GM03348 (cell line): ENCODE data around the gene CEP170B.
A peak's percentile ranks its signal among the peaks of the same experiment; 100 is the strongest.
"Not testable (repeated sequence)": the region's sequence is repeated elsewhere in the genome, so short reads cannot be mapped to it uniquely, and the experiment has no call there.

Source experiments
- DNase-seq: peaks from one replicate; pipeline ENCODE4 v3.0.0; 2012; ENCODE audit warnings: low spot score

CEP170B gene

GRCh38 chr14:104844306-104845032 lies 20.6 kb upstream of the CEP170B start:
- no peak for DNase-seq

GRCh38 chr14:104845033-104845666 lies 19.9 kb upstream of the CEP170B start:
- no peak for DNase-seq

- no peak for DNase-seq
These were observed 19.1 kb upstream of the CEP170B start for GRCh38 chr14:104845834-104846441.

- no peak for DNase-seq
These were observed 12.8 kb upstream of the CEP170B start for GRCh38 chr14:104852280-104852663.

GRCh38 chr14:104855532-104856090 lies 9.5 kb upstream of the CEP170B start:
- no peak for DNase-seq

GRCh38 chr14:104856157-104856868 lies 8.8 kb upstream of the CEP170B start:
- DNase-seq = no peak

- DNase-seq = no peak
These were observed 7.9 kb upstream of the CEP170B start for GRCh38 chr14:104856869-104857860.

GRCh38 chr14:104857931-104858330 lies 7.1 kb upstream of the CEP170B start:
- not testable (repeated sequence) for DNase-seq

- no peak for DNase-seq
These were observed 6.1 kb upstream of the CEP170B start for GRCh38 chr14:104858811-104859426.

GRCh38 chr14:104859900-104860299 lies 5.2 kb upstream of the CEP170B start:
- no peak for DNase-seq

- no peak for DNase-seq
These were observed 4.7 kb upstream of the CEP170B start for GRCh38 chr14:104860414-104860813.

- DNase-seq = no peak
These were observed 1.8 kb upstream of the CEP170B start for GRCh38 chr14:104863131-104863862.

GRCh38 chr14:104863923-104864266 lies 1.2 kb upstream of the CEP170B start:
- no peak for DNase-seq

- DNase-seq = peak; percentile 44
These were observed 594 bp upstream of the CEP170B start for GRCh38 chr14:104864267-104865080.

- DNase-seq = peak; percentile 95
These were observed 768 bp downstream of the CEP170B start for GRCh38 chr14:104865631-104866441.

GRCh38 chr14:104866451-104867370 lies 1.6 kb downstream of the CEP170B start:
- DNase-seq = no peak

GRCh38 chr14:104867371-104868059 lies 2.4 kb downstream of the CEP170B start:
- no peak for DNase-seq
